ENCODE results near the gene TFAP2E. TPM values are rescaled to one million over a fixed set of nuclear protein-coding genes. Genes with fewer than 3 reads are reported as not detected.

The TFAP2E gene
- total RNA-seq, 4 donors from 2014 or later: 1.4 TPM; not detected in 3

DNA sequence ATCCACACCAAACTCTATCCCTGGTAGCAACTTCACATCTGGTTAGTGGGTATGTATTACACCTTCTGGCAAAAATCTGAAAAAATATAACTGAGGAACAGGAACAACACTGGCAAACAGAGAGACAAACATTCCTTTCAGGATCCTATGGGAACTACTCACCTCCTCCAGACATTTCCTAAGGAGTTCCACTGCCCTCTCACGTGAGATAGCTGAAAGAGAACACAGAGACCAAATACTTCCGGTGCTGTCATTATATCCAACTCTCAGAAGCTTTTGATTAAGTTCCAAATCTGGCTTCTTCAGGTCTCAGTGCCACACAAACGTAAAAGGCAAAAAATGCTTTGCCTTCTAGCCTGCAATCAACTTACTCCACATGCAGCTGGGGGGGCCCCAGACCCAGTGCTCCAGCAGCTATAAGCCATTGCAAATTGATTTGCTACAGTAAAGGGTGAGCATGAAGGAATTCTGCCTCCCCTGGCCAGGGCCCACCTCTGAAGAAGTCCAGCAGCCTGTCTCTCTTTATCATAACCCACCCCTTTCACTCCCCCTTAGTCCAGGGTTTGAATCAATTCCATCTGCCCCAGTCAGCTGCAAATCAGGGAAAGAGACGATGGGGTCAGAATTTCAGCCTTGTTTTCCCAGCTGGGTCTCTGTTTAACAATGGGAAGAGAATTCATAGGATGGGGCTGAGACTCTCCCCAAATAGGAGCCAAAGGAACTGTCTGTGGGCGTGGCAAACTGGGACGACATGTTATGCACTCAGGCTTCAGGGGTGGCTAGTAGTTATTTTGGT is 32.2 kb downstream of the TFAP2E start:
- no peak for DNase-seq
- H3K9me3 ChIP-seq: no peaks in the 10 kb centered on the region
- no peak overlapping the region for H3K27ac ChIP-seq
- H3K36me3 ChIP-seq: peaks cover 0 to 71% (median 4%) of the 10 kb centered on the region in 3 donors
- H3K27me3 ChIP-seq: no peaks in the 10 kb centered on the region
- H3K4me1 ChIP-seq: no peaks in the 10 kb centered on the region
- no peak overlapping the region for H3K4me3 ChIP-seq
- TF ChIP-seq, protein P1, sequence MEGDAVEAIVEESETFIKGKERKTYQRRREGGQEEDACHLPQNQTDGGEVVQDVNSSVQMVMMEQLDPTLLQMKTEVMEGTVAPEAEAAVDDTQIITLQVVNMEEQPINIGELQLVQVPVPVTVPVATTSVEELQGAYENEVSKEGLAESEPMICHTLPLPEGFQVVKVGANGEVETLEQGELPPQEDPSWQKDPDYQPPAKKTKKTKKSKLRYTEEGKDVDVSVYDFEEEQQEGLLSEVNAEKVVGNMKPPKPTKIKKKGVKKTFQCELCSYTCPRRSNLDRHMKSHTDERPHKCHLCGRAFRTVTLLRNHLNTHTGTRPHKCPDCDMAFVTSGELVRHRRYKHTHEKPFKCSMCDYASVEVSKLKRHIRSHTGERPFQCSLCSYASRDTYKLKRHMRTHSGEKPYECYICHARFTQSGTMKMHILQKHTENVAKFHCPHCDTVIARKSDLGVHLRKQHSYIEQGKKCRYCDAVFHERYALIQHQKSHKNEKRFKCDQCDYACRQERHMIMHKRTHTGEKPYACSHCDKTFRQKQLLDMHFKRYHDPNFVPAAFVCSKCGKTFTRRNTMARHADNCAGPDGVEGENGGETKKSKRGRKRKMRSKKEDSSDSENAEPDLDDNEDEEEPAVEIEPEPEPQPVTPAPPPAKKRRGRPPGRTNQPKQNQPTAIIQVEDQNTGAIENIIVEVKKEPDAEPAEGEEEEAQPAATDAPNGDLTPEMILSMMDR (IDR thresholded peaks at IDR 0.05): no peak
- TF ChIP-seq POLR2A (IDR thresholded peaks at IDR 0.05): no peak

DNA sequence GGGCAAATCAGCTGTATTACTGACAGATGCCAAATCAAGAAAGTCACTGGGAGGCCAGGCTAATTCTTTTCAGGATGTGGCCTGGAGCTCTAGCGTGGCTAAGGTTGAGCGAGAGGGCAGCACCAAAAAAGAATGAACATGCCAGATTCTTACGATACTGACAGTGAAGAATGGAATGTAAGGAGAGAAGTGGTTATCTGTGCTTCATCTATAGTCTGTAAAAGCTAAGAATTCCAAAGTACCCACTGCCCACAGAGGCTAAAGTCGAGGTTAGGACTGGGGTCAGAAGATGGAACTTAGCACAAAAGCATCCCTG is 32.7 kb downstream of the TFAP2E start:
- no peaks in the 10 kb centered on the region for H3K4me1 ChIP-seq
- no peaks in the 10 kb centered on the region for H3K9me3 ChIP-seq
- H3K27me3 ChIP-seq: no peaks in the 10 kb centered on the region
- no peak overlapping the region for H3K27ac ChIP-seq
- no peak for TF ChIP-seq POLR2A (IDR thresholded peaks at IDR 0.05)
- TF ChIP-seq, protein P1 (IDR thresholded peaks at IDR 0.05): no peak
- H3K36me3 ChIP-seq: peaks cover 0 to 71% (median 4%) of the 10 kb centered on the region in 3 donors
- no peak overlapping the region for H3K4me3 ChIP-seq
- no peak for DNase-seq

DNA sequence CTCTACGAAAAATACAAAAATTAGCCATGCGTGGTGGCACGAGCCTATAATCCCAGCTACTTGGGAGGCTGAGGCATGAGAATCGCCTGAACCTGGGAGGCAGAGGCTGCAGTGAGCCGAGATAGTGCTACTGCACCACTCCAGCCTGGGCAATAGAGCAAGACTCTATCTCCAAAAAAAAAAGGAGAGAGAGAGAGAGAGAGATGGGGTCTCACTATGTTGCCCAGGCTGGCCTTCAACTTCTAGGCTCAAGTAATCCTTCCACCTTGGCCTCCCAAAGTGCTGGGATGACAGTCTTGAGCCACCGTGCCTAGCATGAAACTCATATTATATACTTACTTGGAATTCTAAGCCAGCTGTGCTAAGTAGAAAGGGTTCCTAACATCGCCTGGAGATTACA is 38.5 kb downstream of the TFAP2E start:
- Histone ChIP-seq H3K27ac (no peak overlapping the region), H3K4me1 (no peaks in the 10 kb centered on the region), H3K4me3 (no peak overlapping the region), H3K36me3 (peaks cover 0 to 42% (median 4%) of the 10 kb centered on the region in 3 donors), H3K9me3 (no peaks in the 10 kb centered on the region), H3K27me3 (no peaks in the 10 kb centered on the region)
- TF ChIP-seq, protein P1 (IDR thresholded peaks at IDR 0.05): no peak
- TF ChIP-seq POLR2A (IDR thresholded peaks at IDR 0.05): no peak
- no peak for DNase-seq

DNA sequence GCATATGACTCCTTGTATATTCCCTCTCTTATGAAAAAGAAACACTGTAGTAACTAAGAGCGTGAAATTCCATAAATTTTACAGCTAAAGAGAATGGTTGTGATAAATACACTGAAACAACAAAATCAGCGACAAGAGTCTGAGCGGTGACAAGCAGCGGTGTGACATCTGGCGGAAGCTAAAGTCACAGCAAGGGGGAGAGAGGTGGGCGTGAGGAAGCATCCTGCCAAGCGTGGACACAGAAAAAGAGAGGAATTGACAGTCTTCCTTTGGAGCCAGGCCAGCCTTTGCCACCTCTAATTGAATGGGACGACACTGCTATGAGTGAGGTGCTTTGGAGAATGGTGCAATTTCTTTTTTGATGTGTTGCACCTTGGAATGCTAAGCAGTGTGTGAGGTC is 42.3 kb downstream of the TFAP2E start:
- TF ChIP-seq, protein P1 (IDR thresholded peaks at IDR 0.05): no peak
- no peak for TF ChIP-seq POLR2A (IDR thresholded peaks at IDR 0.05)
- H3K36me3 ChIP-seq: peaks cover 0 to 25% (median 0%) of the 10 kb centered on the region in 3 donors
- H3K9me3 ChIP-seq: no peaks in the 10 kb centered on the region
- no peak overlapping the region for H3K27ac ChIP-seq
- H3K4me1 ChIP-seq: no peaks in the 10 kb centered on the region
- DNase-seq: no peak
- no peaks in the 10 kb centered on the region for H3K27me3 ChIP-seq
- no peak overlapping the region for H3K4me3 ChIP-seq

DNA sequence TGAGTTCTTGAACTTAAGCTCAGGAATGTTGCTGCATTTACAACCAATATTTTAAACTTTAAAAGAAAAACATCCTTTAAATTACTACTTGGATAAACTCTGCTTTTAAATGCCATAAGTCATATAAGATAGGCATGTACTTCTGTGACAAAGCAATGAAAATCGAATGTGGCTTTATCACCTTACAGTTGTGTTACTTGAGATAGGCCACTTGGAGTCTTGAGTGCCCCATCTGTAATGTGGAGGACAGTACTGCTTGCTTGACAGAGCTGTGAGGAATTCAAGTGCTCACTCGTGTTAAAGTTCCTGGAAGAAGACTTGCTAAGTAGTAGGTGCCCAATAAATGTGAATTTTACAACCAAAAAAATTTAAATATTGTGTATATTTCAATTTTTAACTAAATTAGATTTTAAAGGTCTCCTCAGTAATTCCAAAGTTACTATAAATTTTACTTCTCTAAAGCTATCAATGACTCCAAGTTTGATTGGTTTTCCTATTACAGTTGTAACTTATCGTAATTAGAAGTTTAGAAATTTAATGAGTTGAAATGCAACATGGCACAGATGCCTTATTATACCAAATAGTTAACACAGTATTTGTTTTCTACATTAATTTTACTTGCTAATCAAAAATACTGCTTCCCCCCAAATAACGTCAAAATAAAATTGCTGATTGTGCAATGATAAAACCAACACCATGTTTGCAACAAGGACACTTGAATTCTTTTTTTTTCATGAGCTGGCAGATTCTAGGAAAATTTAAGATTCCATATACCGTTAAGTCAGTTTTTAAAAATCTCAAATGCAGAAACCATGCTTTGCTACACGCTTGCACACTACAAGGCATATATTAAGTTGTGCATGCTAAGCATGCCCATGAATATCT is 46.4 kb downstream of the TFAP2E start:
- DNase-seq: no peak
- H3K27me3 ChIP-seq: no peaks in the 10 kb centered on the region
- H3K4me3 ChIP-seq: no peak overlapping the region
- TF ChIP-seq, protein P1 (IDR thresholded peaks at IDR 0.05): no peak
- TF ChIP-seq POLR2A (IDR thresholded peaks at IDR 0.05): no peak
- H3K4me1 ChIP-seq: no peaks in the 10 kb centered on the region
- H3K36me3 ChIP-seq: peaks cover 0 to 25% (median 0%) of the 10 kb centered on the region in 3 donors
- H3K9me3 ChIP-seq: no peaks in the 10 kb centered on the region
- H3K27ac ChIP-seq: no peak overlapping the region
